ENCODE results near the gene PRPF19. TPM values are rescaled to one million over a fixed set of nuclear protein-coding genes. Genes with fewer than 3 reads are reported as not detected.
"Not testable (repeated sequence)": the region's sequence is repeated elsewhere in the genome, so short reads cannot be mapped to it uniquely, and the experiment has no call there.

PRPF19 gene
- total RNA-seq, 1 donor from 2014 or later: 78.7 TPM

- not testable (repeated sequence) for DNase-seq (ENCODE audit: low read depth, low spot score)
Measured at GRCh38 chr11:60909680-60910280, 3.4 kb upstream of the PRPF19 start.

DNA sequence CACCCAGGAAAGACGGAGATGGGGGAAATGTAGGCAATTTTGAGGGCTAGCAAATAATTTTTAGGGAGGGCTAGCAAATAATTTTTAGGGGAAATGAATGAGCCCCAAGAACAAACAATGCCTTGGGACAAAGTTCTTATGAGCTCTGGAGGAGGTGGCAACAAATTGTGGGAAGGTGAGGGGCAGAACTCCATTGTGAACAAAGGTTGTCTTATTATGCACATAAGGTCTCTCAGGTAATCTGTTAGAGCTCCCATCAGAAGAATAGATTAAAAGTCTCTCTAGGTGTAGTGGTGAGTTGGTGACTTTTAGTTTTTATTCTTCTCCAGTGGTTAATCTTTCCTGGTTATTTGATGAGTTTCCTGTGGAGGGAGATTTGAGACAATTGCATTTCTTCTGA, 2.4 kb upstream of the PRPF19 start:
- DNase-seq (ENCODE audit: low read depth, low spot score): no peak

- no peak for DNase-seq (ENCODE audit: low read depth, low spot score)
Measured at GRCh38 chr11:60905551-60906113, 753 bp downstream of the PRPF19 start.

DNA sequence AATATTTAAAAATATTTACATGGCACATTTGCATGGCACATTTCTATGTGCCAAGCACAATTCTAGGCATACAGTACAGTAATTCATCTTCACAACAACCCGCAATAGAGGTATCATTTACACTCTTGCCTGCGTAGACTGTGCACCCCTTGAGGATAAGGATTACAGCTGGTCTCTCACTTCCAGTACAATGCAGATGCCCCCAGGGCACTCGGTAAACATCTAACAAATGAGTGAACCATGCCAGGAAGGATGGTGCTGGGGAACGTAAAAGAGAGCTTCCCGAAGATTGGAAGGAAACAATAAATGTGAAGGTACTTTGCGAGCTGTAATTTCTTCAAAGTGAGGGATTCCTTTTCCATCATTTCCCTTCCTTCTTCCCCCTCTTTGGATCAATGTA, 1.3 kb downstream of the PRPF19 start:
- DNase-seq (ENCODE audit: low read depth, low spot score): no peak

DNA sequence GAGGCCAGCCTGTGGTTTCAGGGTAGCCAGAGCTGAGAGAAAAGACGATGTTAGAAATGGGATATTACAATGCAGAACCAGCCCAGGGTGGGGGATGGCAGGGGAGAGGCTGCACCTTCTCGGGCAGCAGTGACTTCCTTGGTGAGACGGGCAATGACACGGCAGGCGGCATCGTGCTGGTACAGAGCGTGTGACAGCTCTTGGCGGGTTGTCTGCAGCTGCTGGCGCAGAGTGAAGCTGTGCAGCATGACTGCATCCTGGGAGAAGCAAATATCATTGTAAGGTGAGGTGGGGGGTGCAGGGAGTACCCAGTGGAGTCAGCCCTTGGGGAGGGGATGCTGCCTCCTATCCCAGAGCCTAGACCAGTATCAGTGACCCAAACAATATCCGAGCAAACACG, 3.8 kb downstream of the PRPF19 start:
- no peak for DNase-seq (ENCODE audit: low read depth, low spot score)

GRCh38 chr11:60900673-60901404, 5.5 kb downstream of the PRPF19 start:
- DNase-seq (ENCODE audit: low read depth, low spot score): no peak

GRCh38 chr11:60899977-60900376, 6.4 kb downstream of the PRPF19 start:
- no peak for DNase-seq (ENCODE audit: low read depth, low spot score)

GRCh38 chr11:60899046-60899936, 7.1 kb downstream of the PRPF19 start:
- no peak for DNase-seq (ENCODE audit: low read depth, low spot score)

DNA sequence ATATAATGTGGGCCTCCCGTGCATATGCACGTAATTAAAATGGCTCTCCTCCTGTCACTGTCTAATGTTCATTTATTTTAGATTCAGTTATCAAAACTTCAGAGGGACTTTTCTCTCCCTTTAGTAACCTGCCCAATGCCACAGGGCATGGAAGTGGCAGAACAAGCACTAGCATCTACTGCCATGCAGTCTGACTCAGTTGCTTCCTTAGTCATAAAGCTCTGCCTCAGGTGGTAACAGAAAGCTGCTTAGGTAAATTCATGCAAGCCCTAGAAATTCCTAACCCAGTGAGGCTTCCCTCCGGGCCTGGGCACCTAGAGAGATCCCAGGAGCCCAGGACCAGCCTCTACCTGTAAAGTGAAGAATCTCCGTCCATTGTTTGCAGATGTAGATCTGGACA, 8.9 kb downstream of the PRPF19 start:
- no peak for DNase-seq (ENCODE audit: low read depth, low spot score)

DNA sequence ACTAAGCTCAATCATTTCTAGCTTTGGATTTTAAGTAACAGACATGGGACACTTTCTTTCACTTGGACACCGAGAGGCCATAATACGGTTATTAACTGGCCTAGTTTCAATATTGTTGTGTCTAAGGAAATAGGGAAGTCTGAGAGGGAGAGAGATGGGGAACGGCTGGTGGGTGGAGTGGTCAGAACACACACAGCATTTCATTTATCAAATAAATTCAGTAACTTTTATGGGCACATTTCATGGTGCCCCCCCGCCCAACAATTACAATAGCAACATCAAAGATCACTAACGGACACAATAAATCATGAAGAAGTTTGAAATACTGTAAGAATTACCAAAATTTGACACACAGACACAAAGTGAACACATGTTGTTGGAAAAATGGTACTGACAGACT, 10.7 kb downstream of the PRPF19 start:
- no peak for DNase-seq (ENCODE audit: low read depth, low spot score)

GRCh38 chr11:60891103-60891741, 15.2 kb downstream of the PRPF19 start:
- no peak for DNase-seq (ENCODE audit: low read depth, low spot score)

DNA sequence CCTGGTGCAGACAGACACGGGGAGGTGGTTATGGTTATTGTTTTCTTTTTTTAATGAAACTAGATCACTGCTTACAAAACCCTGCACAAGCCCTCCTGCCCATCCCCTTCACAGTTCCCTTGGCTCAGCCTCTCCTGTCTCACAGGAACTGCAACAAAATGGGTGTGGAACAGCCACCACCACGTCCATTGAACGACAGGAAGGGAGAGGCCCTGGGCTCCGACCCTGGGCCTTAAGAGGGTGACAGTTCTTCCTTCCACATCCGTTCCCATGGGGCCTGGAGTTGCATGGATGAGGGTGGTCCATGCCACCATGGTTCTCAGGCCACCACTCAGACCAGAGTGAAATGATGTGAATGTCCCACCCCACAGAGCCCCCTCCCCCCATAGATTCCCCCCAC, 15.7 kb downstream of the PRPF19 start:
- DNase-seq (ENCODE audit: low read depth, low spot score): no peak

GRCh38 chr11:60889869-60890311, 16.5 kb downstream of the PRPF19 start:
- no peak for DNase-seq (ENCODE audit: low read depth, low spot score)

DNA sequence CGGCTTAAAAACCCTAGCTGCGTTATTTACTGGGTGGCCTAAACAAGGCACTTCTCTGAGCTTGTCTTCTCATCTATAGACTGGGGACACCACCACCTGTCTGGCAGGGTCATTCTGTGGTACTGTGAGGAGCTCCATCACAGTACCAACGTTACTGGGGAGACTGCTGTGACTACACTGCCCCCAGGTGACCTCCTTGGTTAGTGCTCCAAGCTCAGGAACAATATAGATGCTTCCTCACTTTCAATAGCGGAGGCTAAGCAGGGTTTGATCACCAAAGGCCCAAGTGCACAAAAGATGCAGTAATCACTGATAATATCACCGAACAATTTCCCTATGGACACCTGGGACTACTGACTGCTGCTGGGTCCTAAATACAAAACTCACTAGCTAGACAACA, 18.8 kb downstream of the PRPF19 start:
- DNase-seq (ENCODE audit: low read depth, low spot score): peak; percentile 30

- DNase-seq (ENCODE audit: low read depth, low spot score): no peak
Measured at GRCh38 chr11:60880643-60881282, 25.6 kb downstream of the PRPF19 start.

GRCh38 chr11:60879971-60880588, 26.3 kb downstream of the PRPF19 start:
- no peak for DNase-seq (ENCODE audit: low read depth, low spot score)

DNA sequence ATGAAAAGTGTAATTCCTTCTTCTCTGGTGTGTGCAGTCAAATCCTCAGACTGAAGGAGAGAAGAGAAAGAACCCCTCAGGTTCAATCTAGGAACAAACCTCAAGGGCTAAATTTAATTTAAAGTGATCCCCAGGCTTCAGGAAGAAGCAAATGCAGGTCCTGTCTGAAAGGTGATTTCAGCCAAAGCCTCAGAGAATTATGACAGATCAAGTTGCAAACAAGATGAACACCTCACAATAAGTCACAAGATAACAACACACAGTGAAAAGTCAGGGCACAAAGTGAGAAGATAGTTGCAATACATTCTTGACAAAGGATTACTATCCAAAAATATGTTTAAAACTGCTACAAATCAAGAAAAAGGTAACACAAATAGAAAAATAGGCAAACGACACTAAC, 27.3 kb downstream of the PRPF19 start:
- DNase-seq (ENCODE audit: low read depth, low spot score): no peak

DNA sequence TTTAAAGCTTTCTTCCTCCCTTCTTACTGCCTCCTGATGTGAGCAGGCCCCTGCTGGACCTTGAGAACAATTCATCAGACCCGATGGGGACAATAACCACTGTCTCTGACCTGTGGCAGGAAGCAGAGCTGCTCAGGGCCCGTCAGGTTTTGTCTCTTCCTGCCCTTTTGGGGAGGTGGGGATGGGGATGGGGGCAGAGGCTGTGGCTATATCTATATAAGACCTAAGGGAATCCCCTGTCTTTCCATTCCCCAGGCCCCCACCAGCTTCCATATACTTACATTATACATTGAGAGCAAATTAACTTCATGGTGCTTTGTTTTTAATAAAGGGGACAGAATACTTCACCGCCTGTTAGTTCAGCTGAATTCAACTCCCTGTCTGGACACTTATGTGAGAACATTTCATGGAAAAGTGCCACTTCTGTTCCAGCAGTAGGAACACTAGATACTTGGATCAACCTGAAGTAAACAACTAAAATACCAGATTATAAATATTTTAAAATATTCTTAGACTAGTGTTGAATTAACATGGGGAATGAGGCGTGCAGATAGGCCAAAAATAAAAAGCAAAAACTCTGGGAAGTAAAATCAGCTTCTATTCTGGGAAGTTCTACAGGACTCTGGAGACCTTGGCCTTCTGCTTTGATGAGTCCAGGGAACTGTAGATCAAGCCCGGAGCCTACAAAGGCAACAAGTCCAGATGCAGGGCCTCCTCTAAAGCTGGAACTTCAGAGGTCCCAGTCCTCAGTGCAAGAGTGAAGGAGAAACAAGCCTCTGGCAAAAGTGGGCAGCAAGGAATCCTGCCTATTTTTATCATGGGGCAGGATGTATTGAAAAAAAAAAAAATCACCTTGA, 27.9 kb downstream of the PRPF19 start:
- DNase-seq (ENCODE audit: low read depth, low spot score): no peak

- no peak for DNase-seq (ENCODE audit: low read depth, low spot score)
Measured at GRCh38 chr11:60876168-60876485, 30.3 kb downstream of the PRPF19 start.
